Renal cortex interstitium (tissue), 3 donors: ENCODE results near the gene ASXL2. TPM values are rescaled to one million over a fixed set of nuclear protein-coding genes. Genes with fewer than 3 reads are reported as not detected.

ENCODE experiments used
- polyA plus RNA-seq, 3 donors: library from polyadenylated mRNA; unstranded; fragments of 120-200 nt; gene quantifications; one replicate each; pipeline ENCODE4 v1.2.1, GENCODE V29; 2013; ENCODE audit not compliant: insufficient read length in 3 of 3

Gene ASXL2
- polyA plus RNA-seq, 3 donors = 19.8 to 20.9 (median 20.2) TPM

Other genes starting within 250 kb of the ASXL2 start
- 10 to 100 TPM; 18.0 to 21.0 (median 20.2) TPM for gene DTNB, start 204.9 kb downstream of the ASXL2 start, polyA plus RNA-seq
- 10 to 100 TPM; 14.7 to 21.9 (median 17.4) TPM for gene KIF3C, start 104.0 kb upstream of the ASXL2 start, polyA plus RNA-seq
- 100 to 1,000 TPM; 126 to 164 (median 145) TPM for gene RAB10, start 155.6 kb upstream of the ASXL2 start, polyA plus RNA-seq